GM12864 (cell line): Measurements from ENCODE around the gene NSG1.

Source experiments
- DNase-seq: peaks from one replicate; pipeline ENCODE4 v3.0.0-alpha.2; 2011; ENCODE audit warnings: low read depth
- H3K4me3 ChIP-seq: 2 replicates; pipeline ENCODE4 v1.5.1; 2011; ENCODE audit warnings: mild to moderate bottlenecking, low read depth, low read length, control low read depth
- TF ChIP-seq, protein P1 (sequence below): IDR thresholded peaks from 2 replicates; pipeline ENCODE4 v1.5.1; 2011; ENCODE audit warnings: low read depth, mild to moderate bottlenecking, moderate library complexity, low read length, control low read depth, inconsistent platforms; ENCODE audit errors: missing control alignments

Gene NSG1

DNA sequence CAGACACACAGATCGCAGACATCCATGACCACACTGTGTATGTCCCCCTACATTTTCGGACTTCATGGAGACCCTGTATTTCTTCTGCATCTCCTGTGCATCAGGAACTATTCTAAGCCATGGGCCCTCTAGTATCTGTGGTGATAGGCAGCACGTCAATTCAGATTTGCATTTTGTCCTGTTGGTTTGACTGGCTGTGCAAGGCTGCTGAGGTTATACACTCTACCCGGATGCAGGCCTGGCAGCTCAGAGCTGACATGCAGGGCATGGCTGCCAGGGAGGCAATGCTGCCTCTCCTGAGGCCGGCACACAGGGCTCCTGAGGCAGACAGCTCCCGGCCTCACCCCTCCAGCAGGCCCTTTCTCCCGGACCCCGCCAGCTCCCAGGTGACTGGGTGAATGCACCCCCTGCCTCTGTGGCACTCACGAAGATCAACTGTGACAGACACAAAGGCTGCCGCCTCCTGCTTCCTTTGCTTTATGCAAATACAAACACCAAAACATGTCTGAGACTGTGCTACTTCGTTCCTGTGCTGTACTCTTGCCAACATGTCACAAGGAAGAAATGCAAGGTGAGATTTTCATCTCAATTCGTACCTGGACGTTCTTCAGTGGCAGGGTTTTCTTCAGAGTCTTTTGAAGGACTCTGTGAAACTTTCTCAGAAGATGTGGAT is 51.0 kb downstream of the NSG1 start:
- peak; percentile 15 for DNase-seq
- TF ChIP-seq, protein P1, sequence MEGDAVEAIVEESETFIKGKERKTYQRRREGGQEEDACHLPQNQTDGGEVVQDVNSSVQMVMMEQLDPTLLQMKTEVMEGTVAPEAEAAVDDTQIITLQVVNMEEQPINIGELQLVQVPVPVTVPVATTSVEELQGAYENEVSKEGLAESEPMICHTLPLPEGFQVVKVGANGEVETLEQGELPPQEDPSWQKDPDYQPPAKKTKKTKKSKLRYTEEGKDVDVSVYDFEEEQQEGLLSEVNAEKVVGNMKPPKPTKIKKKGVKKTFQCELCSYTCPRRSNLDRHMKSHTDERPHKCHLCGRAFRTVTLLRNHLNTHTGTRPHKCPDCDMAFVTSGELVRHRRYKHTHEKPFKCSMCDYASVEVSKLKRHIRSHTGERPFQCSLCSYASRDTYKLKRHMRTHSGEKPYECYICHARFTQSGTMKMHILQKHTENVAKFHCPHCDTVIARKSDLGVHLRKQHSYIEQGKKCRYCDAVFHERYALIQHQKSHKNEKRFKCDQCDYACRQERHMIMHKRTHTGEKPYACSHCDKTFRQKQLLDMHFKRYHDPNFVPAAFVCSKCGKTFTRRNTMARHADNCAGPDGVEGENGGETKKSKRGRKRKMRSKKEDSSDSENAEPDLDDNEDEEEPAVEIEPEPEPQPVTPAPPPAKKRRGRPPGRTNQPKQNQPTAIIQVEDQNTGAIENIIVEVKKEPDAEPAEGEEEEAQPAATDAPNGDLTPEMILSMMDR = no peak
- H3K4me3 ChIP-seq = no peak overlapping the region

DNA sequence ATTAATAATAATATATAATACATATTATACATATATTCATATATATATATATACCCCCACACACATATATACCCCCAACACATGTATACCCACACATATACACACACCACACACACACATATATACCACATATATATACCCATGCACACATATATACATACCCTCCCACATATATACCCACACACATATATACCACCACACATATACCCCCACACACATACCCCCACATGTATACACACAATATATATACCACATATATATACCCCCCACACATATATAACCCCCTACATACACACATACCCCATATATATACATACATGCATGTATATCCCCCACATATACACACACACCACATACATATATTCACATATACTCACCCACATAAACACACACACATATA is 52.0 kb downstream of the NSG1 start:
- H3K4me3 ChIP-seq = no peak overlapping the region
- DNase-seq = no peak
- TF ChIP-seq, protein P1 = no peak

DNA sequence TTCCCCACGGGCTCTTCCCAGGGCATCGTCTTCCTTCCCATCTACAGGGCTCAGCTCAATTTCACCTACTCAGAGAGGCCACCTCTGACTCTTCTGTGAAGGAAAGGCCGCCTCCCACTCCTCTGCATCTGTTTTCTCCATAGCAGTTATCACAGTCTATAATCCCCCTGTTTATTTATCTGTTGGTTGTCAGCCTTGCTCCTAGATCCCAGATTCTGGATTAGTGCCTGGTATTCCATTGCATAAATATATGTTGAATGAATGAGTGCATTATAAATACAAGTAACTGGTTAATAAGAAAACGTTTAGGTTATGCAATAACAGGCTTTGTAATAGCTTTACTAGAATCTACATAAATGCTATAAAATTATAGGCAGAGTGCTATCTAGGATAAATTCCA is 52.9 kb downstream of the NSG1 start:
- DNase-seq = no peak
- TF ChIP-seq, protein P1 = no peak
- H3K4me3 ChIP-seq = no peak overlapping the region

DNA sequence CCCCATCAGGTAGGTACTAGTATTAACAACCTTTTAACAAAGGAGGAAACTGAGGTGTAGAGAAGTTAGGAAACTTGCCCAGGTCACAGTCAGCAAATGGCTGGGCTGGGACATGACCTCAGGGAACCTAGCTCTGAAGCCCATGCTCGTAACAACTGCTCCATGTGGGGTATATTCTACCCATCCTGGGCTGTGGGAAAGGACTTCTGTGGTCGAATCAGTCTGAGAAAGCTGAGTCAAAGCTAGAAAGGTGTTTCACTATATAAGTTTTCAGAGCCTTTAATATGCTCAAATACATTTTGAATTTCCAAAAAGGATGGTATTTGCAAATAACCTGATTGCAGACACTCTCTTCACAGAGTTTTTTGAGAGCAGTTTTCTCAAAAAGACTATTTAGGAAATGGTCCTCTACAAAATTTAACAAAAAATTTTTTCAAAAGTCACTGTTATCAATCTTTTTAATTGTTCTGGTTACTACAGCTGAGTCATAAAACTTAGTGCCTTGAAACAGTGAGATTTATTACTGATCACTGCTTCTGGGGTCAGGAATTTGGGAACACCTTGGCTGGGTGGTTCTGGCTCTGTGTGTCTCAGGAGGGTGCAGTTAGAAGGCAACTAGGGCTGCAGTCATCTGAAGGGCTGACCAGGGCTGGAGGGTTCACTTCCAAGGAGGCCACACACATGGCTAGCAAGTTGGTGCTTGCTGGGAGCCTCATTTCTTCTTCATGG is 53.6 kb downstream of the NSG1 start:
- peak; percentile 10 for DNase-seq
- no peak overlapping the region for H3K4me3 ChIP-seq
- TF ChIP-seq, protein P1 = no peak

DNA sequence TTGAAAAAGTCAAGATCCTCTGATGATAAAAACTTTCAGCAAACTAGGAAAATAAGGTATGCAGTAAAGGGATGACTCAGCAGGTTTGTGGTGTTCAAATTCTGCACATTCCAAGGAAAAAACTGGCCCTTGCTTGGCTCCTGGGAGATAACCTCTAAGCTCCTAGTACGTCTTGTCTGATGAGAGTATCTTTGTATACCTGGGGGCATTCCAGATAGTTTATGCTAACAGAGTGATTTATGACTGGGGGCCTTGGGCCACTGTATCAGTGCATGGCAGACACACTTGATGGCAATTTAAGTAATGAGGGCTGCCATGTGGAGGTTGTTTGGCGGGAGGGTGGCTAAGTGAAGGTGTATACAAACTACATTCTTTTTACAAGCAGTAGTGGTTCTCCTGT is 56.9 kb downstream of the NSG1 start:
- TF ChIP-seq, protein P1 = no peak

DNA sequence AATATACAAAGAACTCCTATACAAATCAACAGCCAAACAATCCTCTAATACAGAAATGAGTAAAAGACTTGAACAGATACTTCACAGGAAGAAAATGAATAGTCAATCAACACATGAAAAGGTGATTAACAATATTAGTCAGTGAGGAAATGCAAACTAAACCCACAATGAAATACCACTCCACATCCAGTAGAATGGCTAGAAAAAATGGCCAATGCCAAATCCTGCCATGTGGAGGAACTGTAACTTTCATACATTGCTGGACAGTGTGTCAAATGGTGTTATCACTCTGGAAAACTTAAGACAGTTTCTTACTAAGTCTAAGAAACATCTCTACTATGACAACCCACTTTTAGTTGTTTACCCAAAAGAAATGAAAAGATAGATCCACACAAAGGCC is 59.5 kb downstream of the NSG1 start:
- H3K4me3 ChIP-seq = no peak overlapping the region
- TF ChIP-seq, protein P1 = no peak
- DNase-seq = no peak

More for the DNA sequence above, 56.9 kb downstream of the NSG1 start:
- no peak overlapping the region for H3K4me3 ChIP-seq
- no peak for DNase-seq
